GM19328 (cell line): Measurements from ENCODE around the gene CCNI2.

Experiments
- ATAC-seq: cut with Tn5 transposase; IDR thresholded peaks from one replicate; pipeline ENCODE4 v1.9.1; 2021; ENCODE audit warnings: mild to moderate bottlenecking, moderate library complexity; ENCODE audit not compliant: unreplicated experiment

The CCNI2 gene

GRCh38 chr5:132746954-132747615 lies at the start of gene CCNI2:
Gene CCNI2 (plus strand): TSS chr5:132747426. CDS start chr5:132747496, 70 bp downstream.
- peak; percentile 46 for ATAC-seq

- ATAC-seq, result no peak
Measured at GRCh38 chr5:132704875-132705274, 42.4 kb upstream of the CCNI2 start.

GRCh38 chr5:132708645-132709044 lies 38.6 kb upstream of the CCNI2 start:
- no peak for ATAC-seq

- ATAC-seq, result no peak
Measured at GRCh38 chr5:132714456-132715307, 32.5 kb upstream of the CCNI2 start.

GRCh38 chr5:132718544-132719312 lies 28.5 kb upstream of the CCNI2 start:
- ATAC-seq, result no peak

- no peak for ATAC-seq
Measured at GRCh38 chr5:132725745-132726144, 21.5 kb upstream of the CCNI2 start.

- no peak for ATAC-seq
Measured at GRCh38 chr5:132729896-132730295, 17.3 kb upstream of the CCNI2 start.

GRCh38 chr5:132733499-132734148 lies 13.6 kb upstream of the CCNI2 start:
- ATAC-seq, result no peak

- ATAC-seq, result no peak
Measured at GRCh38 chr5:132734687-132735086, 12.5 kb upstream of the CCNI2 start.

GRCh38 chr5:132736853-132737833 lies 10.1 kb upstream of the CCNI2 start, which contains the start of gene KIF3A:
Gene KIF3A (minus strand): TSS chr5:132737546. CDS start chr5:132737419, 127 bp downstream.
- peak; percentile 84 for ATAC-seq

- ATAC-seq, result no peak
Measured at GRCh38 chr5:132737982-132738681, 9.1 kb upstream of the CCNI2 start.

- no peak for ATAC-seq
Measured at GRCh38 chr5:132739232-132739631, 8.0 kb upstream of the CCNI2 start.

GRCh38 chr5:132742158-132742557 lies 5.1 kb upstream of the CCNI2 start:
- ATAC-seq, result no peak

GRCh38 chr5:132742626-132743025 lies 4.6 kb upstream of the CCNI2 start:
- no peak for ATAC-seq

GRCh38 chr5:132744659-132745058 lies 2.6 kb upstream of the CCNI2 start:
- no peak for ATAC-seq

GRCh38 chr5:132746592-132746953 lies 653 bp upstream of the CCNI2 start:
- no peak for ATAC-seq

- peak; percentile 7 for ATAC-seq
Measured at GRCh38 chr5:132747616-132748440, 602 bp downstream of the CCNI2 start.

GRCh38 chr5:132748522-132749000 lies 1.3 kb downstream of the CCNI2 start:
- no peak for ATAC-seq
